H9 (cell line): ENCODE data around the gene NRK. TPM values are rescaled to one million over a fixed set of nuclear protein-coding genes. Genes with fewer than 3 reads are reported as not detected.

Source experiments
- DNase-seq: peaks from one replicate; pipeline ENCODE4 v3.0.0-alpha.2; 2017
- H2AFZ ChIP-seq: one replicate; pipeline ENCODE4 v1.6.1; 2013; ENCODE audit warnings: mild to moderate bottlenecking, low read length, control low read depth, moderate library complexity
- H2AK5ac ChIP-seq: 2 replicates; pipeline ENCODE4 v1.6.1; 2013; ENCODE audit warnings: low read length, control low read depth, mixed read lengths; ENCODE audit not compliant: insufficient read length
- H2BK120ac ChIP-seq: one replicate; pipeline ENCODE4 v1.6.1; 2013; ENCODE audit warnings: low read depth, mild to moderate bottlenecking, low read length, control low read depth, inconsistent platforms; ENCODE audit not compliant: poor library complexity, severe bottlenecking
- H2BK12ac ChIP-seq: 2 replicates; pipeline ENCODE4 v1.6.1; 2013; ENCODE audit warnings: low read length, control low read depth, mixed read lengths, low read depth; ENCODE audit not compliant: insufficient read length
- H2BK15ac ChIP-seq: 2 replicates; pipeline ENCODE4 v1.6.1; 2013; ENCODE audit warnings: low read depth, low read length, control low read depth
- H2BK20ac ChIP-seq: one replicate; pipeline ENCODE4 v1.6.1; 2013; ENCODE audit warnings: low read depth, mild to moderate bottlenecking, low read length, control low read depth, inconsistent platforms; ENCODE audit not compliant: poor library complexity, severe bottlenecking
- H2BK5ac ChIP-seq: 2 replicates; pipeline ENCODE4 v1.6.1; 2013; ENCODE audit warnings: low read length, control low read depth, mixed read lengths; ENCODE audit not compliant: insufficient read length
- H3K14ac ChIP-seq: 2 replicates; pipeline ENCODE4 v1.6.1; 2013; ENCODE audit warnings: low read length, control low read depth; ENCODE audit not compliant: insufficient read depth
- H3K18ac ChIP-seq: 2 replicates; pipeline ENCODE4 v1.6.1; 2013; ENCODE audit warnings: low read depth, mild to moderate bottlenecking, mixed read lengths, low read length, control low read depth; ENCODE audit not compliant: insufficient read length
- H3K23ac ChIP-seq: 2 replicates; pipeline ENCODE4 v1.6.1; 2013; ENCODE audit warnings: low read length, control low read depth, mixed read lengths, low read depth; ENCODE audit not compliant: insufficient read length
- H3K23me2 ChIP-seq: 2 replicates; pipeline ENCODE4 v1.6.1; 2013; ENCODE audit warnings: low read depth, mild to moderate bottlenecking, mixed read lengths, low read length, control low read depth; ENCODE audit not compliant: insufficient read length, poor library complexity, severe bottlenecking
- H3K27ac ChIP-seq: 2 replicates; pipeline ENCODE4 v1.5.1; 2013; ENCODE audit warnings: low read length, control low read depth, mixed read lengths, low read depth; ENCODE audit not compliant: insufficient read length
- H3K27me3 ChIP-seq: 2 replicates; pipeline ENCODE4 v1.6.1; 2013; ENCODE audit warnings: low read length, control low read depth, inconsistent platforms; ENCODE audit not compliant: insufficient read depth
- H3K4ac ChIP-seq: 2 replicates; pipeline ENCODE4 v1.6.1; 2013; ENCODE audit warnings: low read depth, mild to moderate bottlenecking, control low read depth, inconsistent platforms, low read length, moderate library complexity
- H3K4me1 ChIP-seq: 2 replicates; pipeline ENCODE4 v1.6.1; 2013; ENCODE audit warnings: low read length, control low read depth, inconsistent platforms; ENCODE audit not compliant: insufficient read depth
- H3K4me2 ChIP-seq: 2 replicates; pipeline ENCODE4 v1.6.1; 2013; ENCODE audit warnings: low read length, control low read depth, mixed read lengths; ENCODE audit not compliant: insufficient read length, insufficient read depth
- H3K56ac ChIP-seq: 2 replicates; pipeline ENCODE4 v1.6.1; 2013; ENCODE audit warnings: low read depth, mild to moderate bottlenecking, mixed read lengths, low read length, control low read depth; ENCODE audit not compliant: insufficient read length
- H3K79me1 ChIP-seq: 2 replicates; pipeline ENCODE4 v1.6.1; 2013; ENCODE audit warnings: low read depth, mild to moderate bottlenecking, moderate library complexity, low read length, control low read depth, inconsistent platforms; ENCODE audit not compliant: insufficient read depth, poor library complexity, severe bottlenecking
- H3K79me2 ChIP-seq: 2 replicates; pipeline ENCODE4 v1.6.1; 2013; ENCODE audit warnings: low read length, control low read depth, inconsistent platforms; ENCODE audit not compliant: insufficient read depth
- H3K9ac ChIP-seq: 2 replicates; pipeline ENCODE4 v1.6.1; 2013; ENCODE audit warnings: low read length, control low read depth, mixed read lengths; ENCODE audit not compliant: insufficient read length; ENCODE audit errors: extremely low read depth
- H3K9me3 ChIP-seq: one replicate; pipeline ENCODE4 v1.6.1; 2013; ENCODE audit warnings: low read depth, low read length, inconsistent platforms; ENCODE audit not compliant: control insufficient read depth
- H3T11ph ChIP-seq: one replicate; pipeline ENCODE4 v1.6.1; 2013; ENCODE audit warnings: mild to moderate bottlenecking, low read length, control low read depth, inconsistent platforms
- H4K20me1 ChIP-seq: one replicate; pipeline ENCODE4 v1.6.1; 2013; ENCODE audit not compliant: control insufficient read depth, insufficient read length, insufficient read depth
- H4K5ac ChIP-seq: 2 replicates; pipeline ENCODE4 v1.6.1; 2013; ENCODE audit warnings: low read depth, mild to moderate bottlenecking, mixed read lengths, low read length, control low read depth; ENCODE audit not compliant: insufficient read length
- H4K8ac ChIP-seq: replicated peaks from 2 replicates; pipeline ENCODE4 v1.6.1; 2013; ENCODE audit warnings: low read length, control low read depth, mixed read lengths, low read depth; ENCODE audit not compliant: insufficient read length
- H4K91ac ChIP-seq: 2 replicates; pipeline ENCODE4 v1.6.1; 2013; ENCODE audit warnings: low read depth, mild to moderate bottlenecking, moderate library complexity, mixed read lengths, low read length, control low read depth; ENCODE audit not compliant: insufficient read length
- H3K27ac Mint-ChIP-seq, 3 experiments: 2 replicates in 2 of 3; 3 replicates in 1 of 3; pipeline ENCODE4 v1.8.0; 2020 to 2021; ENCODE audit warnings: mixed read lengths in 3 of 3, mild to moderate bottlenecking in 1 of 3, moderate library complexity in 1 of 3
- H3K27me3 Mint-ChIP-seq: 2 replicates; pipeline ENCODE4 v1.8.0; 2021; ENCODE audit warnings: low read depth, mild to moderate bottlenecking, moderate library complexity, mixed read lengths
- H3K36me3 Mint-ChIP-seq, 3 experiments: 2 replicates in 2 of 3; 3 replicates in 1 of 3; pipeline ENCODE4 v1.8.0; 2020 to 2021; ENCODE audit warnings: low read depth in 3 of 3, mixed read lengths in 3 of 3; ENCODE audit not compliant: insufficient read depth in 1 of 3
- H3K4me1 Mint-ChIP-seq, 2 experiments: 2 replicates each; pipeline ENCODE4 v1.8.0; 2020; ENCODE audit warnings: mixed read lengths in 2 of 2
- H3K4me3 Mint-ChIP-seq, 2 experiments: 2 replicates in 1 of 2; 3 replicates in 1 of 2; pipeline ENCODE4 v1.8.0; 2020 to 2021; ENCODE audit warnings: mild to moderate bottlenecking in 2 of 2, mixed read lengths in 2 of 2, moderate library complexity in 1 of 2
- H3K9me3 Mint-ChIP-seq, 2 experiments: 2 replicates in 1 of 2; 3 replicates in 1 of 2; pipeline ENCODE4 v1.8.0; 2020; ENCODE audit warnings: mild to moderate bottlenecking in 2 of 2, mixed read lengths in 2 of 2, moderate library complexity in 1 of 2
- CTCF ChIP-seq: fragments of 200-600 bp; sonication (generic); conservative IDR thresholded peaks from 3 replicates; pipeline ENCODE4 v1.8.0; 2021; ENCODE audit warnings: antibody characterized with exemption, mild to moderate bottlenecking
- WGBS: extraction: QIAGEN DNeasy Blood & Tissue Kit; methylation state at CpG from one replicate; pipeline ENCODE4 v1.1.7; 2013; ENCODE audit warnings: missing lambda C conversion rate, low lambda C conversion rate, mixed read lengths; ENCODE audit not compliant: insufficient read length; ENCODE audit errors: extremely low coverage; 5-methylcytosine and 5-hydroxymethylcytosine counted together
- total RNA-seq: library from RNA; stranded (reverse); gene quantifications from 2 replicates; pipeline ENCODE4 v1.2.1, GENCODE V29; 2021

Gene NRK
- total RNA-seq, 1 experiment from 2014 or later: 1.4 TPM

- no peak overlapping the region for H3K18ac ChIP-seq
- no CpG with 5 or more reads among the region's 3 CpGs for WGBS
- H3K27ac Mint-ChIP-seq: no peak overlapping the region
Measured at GRCh38 chrX:105880491-105880890, 58.2 kb downstream of the NRK start.

More at GRCh38 chrX:105880491-105880890, 58.2 kb downstream of the NRK start:
- Histone ChIP-seq H3K9me3 (no peaks in the 10 kb centered on the region), H2BK15ac (no peak overlapping the region), H3K9ac (no peak overlapping the region), H3K4me2 (no peak overlapping the region), H3K4me1 (no peaks in the 10 kb centered on the region), H3K79me1 (no peaks in the 10 kb centered on the region), H3T11ph (no peak overlapping the region), H2BK12ac (no peak overlapping the region), H2AFZ (no peak overlapping the region), H4K20me1 (no peaks in the 10 kb centered on the region), H4K91ac (no peak overlapping the region), H3K23me2 (no peaks in the 10 kb centered on the region), H3K79me2 (no peaks in the 10 kb centered on the region), H4K5ac (no peak overlapping the region), H2BK120ac (no peak overlapping the region), H2BK5ac (no peak overlapping the region), H3K23ac (no peak overlapping the region), H3K56ac (no peak overlapping the region), H3K4ac (no peak overlapping the region), H3K27ac (no peak overlapping the region), H4K8ac (no peak overlapping the region), H3K27me3 (no peaks in the 10 kb centered on the region), H2BK20ac (no peak overlapping the region), H3K14ac (no peak overlapping the region), H2AK5ac (no peak overlapping the region)
- Mint-ChIP-seq H3K9me3 (peaks cover 0 to 38% of the 10 kb centered on the region in 2 experiments; a peak in 2 of 5 replicates), H3K27me3 (peaks cover 1% of the 10 kb centered on the region; the same call in 1 of the 2 replicates), H3K4me3 (no peak overlapping the region), H3K36me3 (no peaks in the 10 kb centered on the region), H3K4me1 (no peaks in the 10 kb centered on the region)
- no peak for TF ChIP-seq CTCF
- DNase-seq: no peak
